Measurements from ENCODE around the gene RYR1. TPM values are rescaled to one million over a fixed set of nuclear protein-coding genes. Genes with fewer than 3 reads are reported as not detected.

Gene RYR1
- total and polyA plus RNA-seq, 10 of the 15 experiments (the other 5 are each of a cell fraction or from before 2014, with no cell fraction given) = under 0.01 to 0.32 (median 0.07) TPM; not detected in 1

DNA sequence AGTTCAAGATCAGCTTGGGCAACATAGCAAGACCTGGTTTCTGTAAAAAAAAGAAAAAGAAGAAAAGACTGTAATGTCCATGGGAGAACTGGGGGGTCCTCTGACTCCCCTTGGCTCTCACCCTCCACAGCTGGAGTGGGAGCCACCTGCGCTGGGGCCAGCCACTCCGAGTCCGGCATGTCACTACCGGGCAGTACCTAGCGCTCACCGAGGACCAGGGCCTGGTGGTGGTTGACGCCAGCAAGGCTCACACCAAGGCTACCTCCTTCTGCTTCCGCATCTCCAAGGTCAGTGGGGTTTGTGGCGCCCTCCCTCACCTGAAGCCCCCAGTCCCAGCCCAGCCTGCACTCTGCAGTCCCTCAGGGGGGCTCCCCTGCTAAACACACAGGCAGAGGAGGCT, 14.7 kb downstream of the RYR1 start:
- no peak for FAIRE-seq
- no peaks in the 10 kb centered on the region for H3K9me3 ChIP-seq (replicated peaks; ENCODE audit: control insufficient read depth, insufficient read depth, low read length)

DNA sequence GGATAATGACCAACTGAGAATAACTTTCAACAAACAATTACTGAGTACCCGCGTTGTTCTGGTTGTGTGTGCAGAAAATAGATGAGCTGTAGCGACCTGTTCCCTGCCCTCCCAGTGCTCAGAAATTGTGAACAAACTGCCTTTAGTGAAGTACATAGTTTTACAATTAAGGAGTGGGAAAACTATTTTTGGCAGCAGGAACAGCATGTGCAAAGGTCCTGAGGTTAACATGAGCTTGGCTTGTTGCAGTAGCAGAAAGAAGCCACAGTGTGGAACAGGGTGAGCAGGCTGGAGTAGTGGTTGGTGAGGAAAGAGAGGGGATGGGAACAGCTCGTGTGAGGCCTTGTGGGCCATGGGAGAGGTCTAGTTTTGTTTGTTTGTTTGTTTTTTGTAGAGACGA, 16.0 kb downstream of the RYR1 start:
- no peaks in the 10 kb centered on the region for H4K20me1 ChIP-seq (ENCODE audit: control insufficient read depth, insufficient read depth)
- intact Hi-C loops (cut with micrococcal nuclease; ENCODE audit: unreplicated experiment) = no loop called here
- H3K27me3 ChIP-seq (replicated peaks in 1 of 2; ENCODE audit: control insufficient read depth in 2 of 2, insufficient read depth in 2 of 2, low read length in 1 of 2) = no peaks in the 10 kb centered on the region
- ChIA-PET CTCF (no interaction called here), POLR2A (no interaction called here), RAD21 (ENCODE audit: unreplicated experiment) (no interaction called here), SMC1A (ENCODE audit: uncharacterized antibody, unreplicated experiment) (no interaction called here)
- H3K4me3 ChIP-seq = no peak overlapping the region
- DNase-seq (ENCODE audit: low read depth, low spot score) = no peak
- TF ChIP-seq RCOR1 (conservative IDR thresholded peaks at IDR 0.05; ENCODE audit: low read depth, low read length) (no peak), ZNF384 (IDR thresholded peaks at IDR 0.05; ENCODE audit: borderline replicate concordance, low read depth, low read length) (no peak), FOXK2 (IDR thresholded peaks at IDR 0.05) (no peak), IKZF2 (IDR thresholded peaks at IDR 0.05) (no peak)
- TF ChIP-seq, protein P1, sequence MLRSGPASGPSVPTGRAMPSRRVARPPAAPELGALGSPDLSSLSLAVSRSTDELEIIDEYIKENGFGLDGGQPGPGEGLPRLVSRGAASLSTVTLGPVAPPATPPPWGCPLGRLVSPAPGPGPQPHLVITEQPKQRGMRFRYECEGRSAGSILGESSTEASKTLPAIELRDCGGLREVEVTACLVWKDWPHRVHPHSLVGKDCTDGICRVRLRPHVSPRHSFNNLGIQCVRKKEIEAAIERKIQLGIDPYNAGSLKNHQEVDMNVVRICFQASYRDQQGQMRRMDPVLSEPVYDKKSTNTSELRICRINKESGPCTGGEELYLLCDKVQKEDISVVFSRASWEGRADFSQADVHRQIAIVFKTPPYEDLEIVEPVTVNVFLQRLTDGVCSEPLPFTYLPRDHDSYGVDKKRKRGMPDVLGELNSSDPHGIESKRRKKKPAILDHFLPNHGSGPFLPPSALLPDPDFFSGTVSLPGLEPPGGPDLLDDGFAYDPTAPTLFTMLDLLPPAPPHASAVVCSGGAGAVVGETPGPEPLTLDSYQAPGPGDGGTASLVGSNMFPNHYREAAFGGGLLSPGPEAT (IDR thresholded peaks at IDR 0.05; ENCODE audit: low read depth) = no peak
- no peaks in the 10 kb centered on the region for H3K36me3 ChIP-seq (ENCODE audit: control insufficient read depth in 2 of 2, insufficient read depth in 2 of 2, low read length in 1 of 2)
- no TSS peak for BruUV-seq (replicated peaks)
- no peak for ATAC-seq
- no peaks in the 10 kb centered on the region for H3K9me3 ChIP-seq (replicated peaks; ENCODE audit: control insufficient read depth, insufficient read depth, low read length)
- no peaks in the 10 kb centered on the region for H3K79me2 ChIP-seq (ENCODE audit: control insufficient read depth, insufficient read depth, low read length)
- no peak overlapping the region for H3K27ac ChIP-seq (ENCODE audit: control insufficient read depth, insufficient read depth)
- H3K4me2 ChIP-seq (ENCODE audit: control insufficient read depth, insufficient read depth) = no peak overlapping the region
- in situ Hi-C loops (cut with MboI) = no loop called here
- WGBS (ENCODE audit: insufficient coverage, insufficient replicate concordance, low lambda C conversion rate, missing lambda C conversion rate) = 39% methylated on average over 5 of the region's 5 CpGs
- H2AFZ ChIP-seq (ENCODE audit: control insufficient read depth, low read depth, low read length) = no peak overlapping the region
- no peak for FAIRE-seq
- H3K9ac ChIP-seq (ENCODE audit: control insufficient read depth, insufficient read depth, low read length) = no peak overlapping the region
- H3K4me1 ChIP-seq (ENCODE audit: control insufficient read depth, insufficient read depth, low read length) = no peaks in the 10 kb centered on the region

More for the DNA sequence above, 14.7 kb downstream of the RYR1 start:
- H3K4me1 ChIP-seq (ENCODE audit: control insufficient read depth, insufficient read depth, low read length) = no peaks in the 10 kb centered on the region
- no peak overlapping the region for H3K9ac ChIP-seq (ENCODE audit: control insufficient read depth, insufficient read depth, low read length)
- H3K4me3 ChIP-seq = no peak overlapping the region
- ATAC-seq (no peak), DNase-seq (ENCODE audit: low read depth, low spot score) (no peak)
- SMC1A ChIA-PET (ENCODE audit: uncharacterized antibody, unreplicated experiment) = no interaction called here
- CTCF ChIA-PET = no interaction called here
- H3K27me3 ChIP-seq (replicated peaks in 1 of 2; ENCODE audit: control insufficient read depth in 2 of 2, insufficient read depth in 2 of 2, low read length in 1 of 2) = no peaks in the 10 kb centered on the region
- intact Hi-C loops (cut with micrococcal nuclease; ENCODE audit: unreplicated experiment) = no loop called here
- RAD21 ChIA-PET (ENCODE audit: unreplicated experiment) = no interaction called here
- no TSS peak for BruUV-seq (replicated peaks)
- no peak overlapping the region for H3K27ac ChIP-seq (ENCODE audit: control insufficient read depth, insufficient read depth)
- no peaks in the 10 kb centered on the region for H3K79me2 ChIP-seq (ENCODE audit: control insufficient read depth, insufficient read depth, low read length)
- H3K4me2 ChIP-seq (ENCODE audit: control insufficient read depth, insufficient read depth) = no peak overlapping the region
- H3K36me3 ChIP-seq (ENCODE audit: control insufficient read depth in 2 of 2, insufficient read depth in 2 of 2, low read length in 1 of 2) = no peaks in the 10 kb centered on the region
- 60% methylated on average over 9 of the region's 9 CpGs for WGBS (ENCODE audit: insufficient coverage, insufficient replicate concordance, low lambda C conversion rate, missing lambda C conversion rate)
- H2AFZ ChIP-seq (ENCODE audit: control insufficient read depth, low read depth, low read length) = no peak overlapping the region
- no peaks in the 10 kb centered on the region for H4K20me1 ChIP-seq (ENCODE audit: control insufficient read depth, insufficient read depth)
- in situ Hi-C loops (cut with MboI) = no loop called here
- TF ChIP-seq GATAD2B (conservative IDR thresholded peaks at IDR 0.05; ENCODE audit: low read depth) = no peak
- no peak for TF ChIP-seq CBX3 (IDR thresholded peaks at IDR 0.05; ENCODE audit: borderline replicate concordance, low read depth)
- TF ChIP-seq, protein P2, sequence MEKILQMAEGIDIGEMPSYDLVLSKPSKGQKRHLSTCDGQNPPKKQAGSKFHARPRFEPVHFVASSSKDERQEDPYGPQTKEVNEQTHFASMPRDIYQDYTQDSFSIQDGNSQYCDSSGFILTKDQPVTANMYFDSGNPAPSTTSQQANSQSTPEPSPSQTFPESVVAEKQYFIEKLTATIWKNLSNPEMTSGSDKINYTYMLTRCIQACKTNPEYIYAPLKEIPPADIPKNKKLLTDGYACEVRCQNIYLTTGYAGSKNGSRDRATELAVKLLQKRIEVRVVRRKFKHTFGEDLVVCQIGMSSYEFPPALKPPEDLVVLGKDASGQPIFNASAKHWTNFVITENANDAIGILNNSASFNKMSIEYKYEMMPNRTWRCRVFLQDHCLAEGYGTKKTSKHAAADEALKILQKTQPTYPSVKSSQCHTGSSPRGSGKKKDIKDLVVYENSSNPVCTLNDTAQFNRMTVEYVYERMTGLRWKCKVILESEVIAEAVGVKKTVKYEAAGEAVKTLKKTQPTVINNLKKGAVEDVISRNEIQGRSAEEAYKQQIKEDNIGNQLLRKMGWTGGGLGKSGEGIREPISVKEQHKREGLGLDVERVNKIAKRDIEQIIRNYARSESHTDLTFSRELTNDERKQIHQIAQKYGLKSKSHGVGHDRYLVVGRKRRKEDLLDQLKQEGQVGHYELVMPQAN (conservative IDR thresholded peaks at IDR 0.05) = no peak
- TF ChIP-seq ZNF217 (IDR thresholded peaks at IDR 0.05) = no peak
- no peak for TF ChIP-seq NR2C2 (IDR thresholded peaks at IDR 0.05; ENCODE audit: borderline replicate concordance, control insufficient read depth, insufficient read length, low read depth)
- no peak for TF ChIP-seq IKZF1 (conservative IDR thresholded peaks at IDR 0.05)
- TF ChIP-seq ETV6 (conservative IDR thresholded peaks at IDR 0.05 in 1 of 2, IDR thresholded peaks at IDR 0.05 in 1 of 2; ENCODE audit: borderline replicate concordance in 1 of 2, low read depth in 1 of 2) = no peak
- no peak for TF ChIP-seq MEF2B (IDR thresholded peaks at IDR 0.05; ENCODE audit: partially characterized antibody, poor library complexity, severe bottlenecking)
- POLR2A ChIA-PET = no interaction called here
